NCI-H1105 treated with DMSO at 0.1 percent for 48 hours (cell line): ENCODE results near the gene NKAIN1.
"Not testable (repeated sequence)": the region's sequence is repeated elsewhere in the genome, so short reads cannot be mapped to it uniquely, and the experiment has no call there.

Experiments used
- DNase-seq: peaks from one replicate; lab custom pipeline; 2025; lab: John Stamatoyannopoulos, UW

NKAIN1 gene

GRCh38 chr1:31153423-31153822 lies 86.3 kb downstream of the NKAIN1 start:
- no peak for DNase-seq

- DNase-seq = no peak
Measured at GRCh38 chr1:31152181-31152795, 87.4 kb downstream of the NKAIN1 start.

- DNase-seq = no peak
Measured at GRCh38 chr1:31151402-31151801, 88.3 kb downstream of the NKAIN1 start.

- DNase-seq = no peak
Measured at GRCh38 chr1:31148409-31148808, 91.3 kb downstream of the NKAIN1 start.

GRCh38 chr1:31145648-31146047 lies 94.0 kb downstream of the NKAIN1 start:
- no peak for DNase-seq

- DNase-seq = no peak
Measured at GRCh38 chr1:31144442-31144841, 95.2 kb downstream of the NKAIN1 start.

GRCh38 chr1:31143455-31143854 lies 96.2 kb downstream of the NKAIN1 start:
- no peak for DNase-seq

- DNase-seq = no peak
Measured at GRCh38 chr1:31142406-31142805, 97.3 kb downstream of the NKAIN1 start.

- DNase-seq = no peak
Measured at GRCh38 chr1:31140299-31140698, 99.4 kb downstream of the NKAIN1 start.

GRCh38 chr1:31138797-31139521 lies 100.7 kb downstream of the NKAIN1 start:
- DNase-seq = not testable (repeated sequence)

GRCh38 chr1:31137873-31138272 lies 101.8 kb downstream of the NKAIN1 start:
- not testable (repeated sequence) for DNase-seq

GRCh38 chr1:31135973-31136600 lies 103.6 kb downstream of the NKAIN1 start:
- no peak for DNase-seq

GRCh38 chr1:31133368-31133767 lies 106.3 kb downstream of the NKAIN1 start:
- no peak for DNase-seq
